NCI-H460 (cell line): ENCODE data around the gene USP28. TPM values are rescaled to one million over a fixed set of nuclear protein-coding genes. Genes with fewer than 3 reads are reported as not detected.
"Not testable (repeated sequence)": the region's sequence is repeated elsewhere in the genome, so short reads cannot be mapped to it uniquely, and the experiment has no call there.

Source experiments
- DNase-seq: peaks from one replicate; pipeline ENCODE4 v3.0.0-alpha.2; 2016; ENCODE audit warnings: low read depth; ENCODE audit errors: extremely low read depth
- total RNA-seq: library from RNA; depleted of rRNA; stranded (reverse); fragments of >200 nt; shearing (Covaris generic); gene quantifications from 2 replicates; pipeline ENCODE4 v1.2.3, GENCODE V29; 2014

The USP28 gene
- total RNA-seq, 1 experiment from 2014 or later, result 33.4 TPM

- no peak for DNase-seq
Measured at GRCh38 chr11:113841691-113842090, 33.7 kb downstream of the USP28 start.

GRCh38 chr11:113840932-113841664 lies 34.3 kb downstream of the USP28 start:
- no peak for DNase-seq

DNA sequence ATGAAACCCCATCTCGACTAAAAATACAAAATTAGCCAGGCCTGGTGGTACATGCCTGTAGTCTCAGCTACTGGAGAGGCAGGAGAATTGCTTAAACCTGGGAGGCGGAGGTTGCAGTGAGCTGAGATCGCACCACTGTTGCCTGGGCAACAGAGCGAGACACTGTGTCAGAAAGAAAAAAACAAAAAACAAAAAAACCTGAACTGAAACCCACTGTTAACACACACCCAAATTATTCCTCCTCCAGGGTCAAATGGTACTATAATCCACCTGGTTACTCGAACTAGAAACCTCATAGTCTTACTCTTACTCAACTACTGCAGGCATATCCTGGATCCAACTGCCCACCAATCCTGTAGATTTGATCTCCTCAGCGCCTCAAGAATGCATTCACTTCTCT lies 35.5 kb downstream of the USP28 start:
- DNase-seq, result no peak

DNA sequence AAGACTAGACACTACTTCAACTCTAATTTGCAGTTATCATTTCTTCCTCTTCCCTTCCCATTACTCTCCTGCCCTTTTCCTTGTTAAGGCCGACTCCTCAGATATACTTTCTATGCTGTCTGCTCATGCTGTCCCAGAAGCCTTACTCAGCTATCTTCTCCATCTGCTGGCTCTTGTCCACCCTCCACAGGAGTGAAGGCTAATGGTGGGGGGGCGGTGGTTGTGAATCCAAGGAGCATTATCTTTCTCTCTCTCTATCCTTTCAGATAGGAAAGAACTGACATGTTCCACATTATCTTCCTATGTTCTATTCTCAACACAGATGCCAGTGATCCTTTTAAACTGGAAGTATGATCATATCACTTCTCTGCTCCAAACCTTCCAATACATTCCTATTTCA lies 37.4 kb downstream of the USP28 start:
- no peak for DNase-seq

DNA sequence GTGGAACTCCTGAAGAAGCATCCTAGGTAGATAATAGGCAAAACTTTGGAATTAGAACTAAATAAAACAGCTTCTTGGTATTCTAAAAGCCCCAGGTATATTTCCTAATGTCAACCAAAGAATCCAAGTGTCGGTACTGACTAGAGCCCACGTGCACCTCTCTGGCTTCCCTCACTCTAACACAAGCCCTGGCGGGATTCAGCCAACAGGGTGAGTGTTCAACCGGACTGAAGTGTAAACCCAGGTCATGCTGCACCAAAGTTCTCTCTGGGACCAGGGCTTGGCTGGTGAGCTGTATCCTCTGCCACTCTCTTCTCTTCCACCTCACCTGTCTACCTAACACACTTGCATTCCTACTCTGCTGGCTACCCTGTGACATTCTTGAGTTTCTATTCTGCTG lies 40.1 kb downstream of the USP28 start:
- DNase-seq, result no peak

DNA sequence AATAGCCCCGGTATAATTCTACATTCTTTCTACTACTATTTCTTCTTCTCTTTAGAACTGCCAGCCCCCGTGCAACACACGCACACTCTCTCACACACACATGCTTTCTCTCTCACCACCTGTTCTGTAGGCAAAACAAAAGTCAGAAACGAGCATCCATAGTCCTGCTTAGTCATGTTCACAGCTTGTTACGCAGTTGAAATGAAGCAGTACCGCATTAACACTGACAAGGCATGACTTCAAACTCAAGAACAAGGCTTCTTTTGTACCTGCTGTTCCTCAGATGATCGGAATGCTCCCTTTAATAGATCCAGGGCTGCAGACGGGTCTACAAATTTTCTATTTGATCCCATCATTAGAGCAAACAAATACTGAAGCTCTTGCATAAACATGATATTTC lies 42.2 kb downstream of the USP28 start:
- no peak for DNase-seq

DNA sequence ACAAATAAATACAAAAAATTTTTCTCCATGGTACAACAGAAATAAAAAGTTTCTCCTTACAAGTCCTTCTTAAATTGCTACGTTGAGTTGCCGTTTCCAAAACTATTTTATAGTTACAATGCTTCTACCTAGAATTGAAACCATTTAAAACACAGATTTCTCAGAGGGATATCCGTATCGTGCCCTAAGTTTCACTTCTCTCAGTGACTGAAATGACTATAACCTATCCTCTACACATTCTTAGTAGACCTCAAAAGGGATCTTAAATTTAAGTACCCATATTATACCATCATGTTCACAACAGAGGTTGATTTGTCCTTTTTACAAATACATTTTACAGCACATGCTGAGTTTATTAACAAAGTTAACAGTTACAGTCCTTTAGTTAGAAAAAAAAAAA lies 44.1 kb downstream of the USP28 start:
- no peak for DNase-seq

DNA sequence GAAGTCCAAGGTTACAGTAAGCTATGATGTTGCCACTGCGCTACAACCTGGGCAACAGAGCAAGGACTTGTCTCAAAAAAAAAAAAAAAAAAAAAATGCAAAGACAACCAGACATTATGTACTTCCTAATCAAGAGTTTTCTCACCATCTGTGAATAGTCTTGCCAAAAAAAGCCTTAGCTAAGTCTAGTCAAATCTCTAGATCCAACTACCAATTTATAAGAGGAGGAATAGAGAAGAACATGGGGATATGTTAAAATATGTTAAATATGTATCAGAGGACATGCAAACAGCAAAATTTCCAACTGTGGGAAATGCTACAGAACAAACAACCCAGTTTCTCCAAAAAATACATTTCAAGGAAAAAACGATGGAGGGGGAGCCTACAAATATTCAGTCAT lies 45.6 kb downstream of the USP28 start:
- no peak for DNase-seq

- DNase-seq, result no peak
Measured at GRCh38 chr11:113828191-113828590, 47.2 kb downstream of the USP28 start.

DNA sequence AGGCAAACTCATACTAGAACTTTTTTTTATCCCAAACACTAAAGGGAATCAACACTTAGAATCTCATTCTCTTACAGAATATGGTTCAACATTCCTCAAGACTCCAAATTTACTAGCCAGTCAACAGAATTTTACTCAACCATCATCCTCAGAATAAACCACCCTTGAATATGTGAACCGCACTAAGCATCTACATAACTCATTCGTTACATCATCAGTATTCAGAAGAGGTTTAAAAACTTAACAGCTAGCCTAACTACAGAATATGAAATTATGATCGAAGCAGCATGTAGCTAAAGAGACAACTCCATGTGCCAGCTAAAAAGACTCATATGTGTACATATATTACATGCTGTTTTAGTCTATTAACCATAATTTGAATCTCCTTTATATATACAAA lies 47.9 kb downstream of the USP28 start:
- no peak for DNase-seq

GRCh38 chr11:113818426-113818825 lies 56.9 kb downstream of the USP28 start:
- no peak for DNase-seq

DNA sequence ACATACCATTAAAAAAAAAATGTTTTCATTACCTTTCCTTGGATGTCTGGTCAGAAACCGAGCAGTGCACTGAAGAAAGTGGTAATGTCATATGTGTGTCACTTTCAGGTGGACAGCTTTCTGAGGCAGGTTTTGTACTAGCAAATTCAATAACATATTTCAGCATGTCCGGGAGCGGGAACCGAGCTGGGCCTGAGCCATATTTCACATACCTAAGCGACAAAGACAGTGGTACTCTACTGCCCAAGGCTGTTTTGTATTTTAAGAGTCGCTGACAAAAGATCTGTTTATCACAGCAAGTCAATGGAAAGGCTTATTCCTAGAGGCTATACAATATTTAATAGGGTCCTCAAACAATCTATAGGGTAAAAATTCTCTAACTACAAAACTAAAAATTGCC lies 57.7 kb downstream of the USP28 start:
- DNase-seq, result no peak

DNA sequence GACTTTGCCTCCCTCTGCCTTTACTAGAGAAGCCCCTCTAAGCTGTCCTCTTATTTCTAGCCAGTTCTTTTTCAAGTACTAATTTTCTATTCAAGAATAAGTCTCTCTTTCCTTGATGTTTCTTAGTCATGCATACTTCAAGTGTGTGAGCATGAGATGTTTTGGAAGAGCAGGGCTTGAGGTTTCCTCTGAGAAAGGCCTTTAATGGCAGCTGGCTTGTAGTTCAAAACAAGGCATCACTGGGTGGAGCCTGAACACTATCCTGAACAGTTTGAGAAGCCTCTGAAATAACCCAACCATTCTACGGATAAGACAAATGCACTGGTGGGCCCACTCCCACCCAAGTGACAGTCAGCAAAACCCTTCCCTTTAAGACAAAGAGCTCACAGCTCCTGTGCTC lies 58.2 kb downstream of the USP28 start:
- DNase-seq, result no peak

- DNase-seq, result no peak
Measured at GRCh38 chr11:113814181-113814580, 61.2 kb downstream of the USP28 start.

DNA sequence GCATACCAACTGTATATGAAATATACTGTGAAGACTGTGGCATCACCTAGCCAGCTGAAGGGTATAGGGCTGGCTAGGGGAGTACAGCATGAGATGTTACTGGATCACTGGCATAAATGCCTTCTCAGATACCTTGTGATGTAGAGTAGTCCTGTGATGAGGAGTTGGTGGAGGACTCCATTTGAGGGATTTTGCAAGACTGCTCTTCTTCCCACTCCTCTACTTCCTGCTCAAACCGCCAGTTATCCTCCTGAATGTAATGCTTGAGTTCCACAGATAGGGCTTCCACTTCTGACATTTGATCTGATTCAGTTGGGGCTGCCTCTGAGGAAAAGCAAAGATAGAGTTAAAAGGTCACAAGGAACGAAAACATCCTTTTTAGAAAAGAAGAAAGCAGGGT lies 66.4 kb downstream of the USP28 start:
- no peak for DNase-seq

GRCh38 chr11:113806406-113806805 lies 69.0 kb downstream of the USP28 start:
- peak; percentile 19 for DNase-seq

- DNase-seq, result no peak
Measured at GRCh38 chr11:113805640-113806039, 69.7 kb downstream of the USP28 start.

DNA sequence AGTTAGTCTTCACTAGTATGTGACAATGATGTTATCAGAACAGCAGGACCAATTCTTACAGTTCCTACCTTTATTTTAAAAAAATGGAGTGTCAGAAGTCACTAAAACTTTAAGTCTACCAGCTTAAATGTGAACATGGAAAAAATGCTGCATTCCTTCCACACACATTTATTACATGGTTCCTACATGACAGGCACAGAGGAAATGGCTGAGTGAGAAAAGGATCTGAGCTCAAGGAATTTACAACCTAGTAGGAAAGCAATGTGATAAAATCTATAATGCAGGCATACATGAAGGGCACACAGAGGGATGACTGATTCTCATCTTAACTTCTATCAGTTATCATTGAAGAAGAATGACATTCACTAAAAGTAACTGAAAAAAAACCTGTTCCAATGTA lies 72.8 kb downstream of the USP28 start:
- DNase-seq, result no peak

GRCh38 chr11:113796663-113797259 lies 78.6 kb downstream of the USP28 start:
- DNase-seq, result peak; percentile 21

DNA sequence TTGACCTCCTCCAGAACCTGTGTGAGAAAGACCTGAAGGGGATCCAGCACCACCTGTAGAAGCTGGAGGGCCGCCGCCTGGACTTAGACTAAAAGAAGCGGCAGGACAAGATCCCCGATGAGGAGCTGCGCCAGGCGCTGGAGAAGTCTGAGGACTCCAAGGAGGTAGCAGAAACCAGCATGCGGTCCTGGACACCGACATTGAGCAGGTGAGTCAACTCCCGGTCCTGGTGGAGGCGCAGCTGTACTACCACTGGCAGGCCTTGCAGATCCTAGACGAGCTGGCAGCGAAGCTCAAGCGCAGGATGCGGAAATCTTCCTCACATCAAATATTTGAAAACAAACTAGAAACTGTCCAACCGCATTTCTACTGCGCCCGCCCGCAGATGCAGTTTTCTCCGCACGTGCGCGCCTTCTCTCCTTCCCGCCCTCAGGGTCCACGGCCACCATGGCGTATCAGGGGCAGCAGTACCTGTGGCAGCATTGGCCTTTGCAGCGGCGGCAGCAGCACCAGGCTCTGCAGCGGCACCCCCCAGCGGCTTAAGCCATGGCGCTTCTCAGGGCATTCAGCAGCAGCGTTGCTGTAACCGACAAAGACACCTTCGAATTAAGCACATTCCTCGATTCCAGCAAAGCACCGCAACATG lies 85.6 kb downstream of the USP28 start:
- DNase-seq, result no peak

DNA sequence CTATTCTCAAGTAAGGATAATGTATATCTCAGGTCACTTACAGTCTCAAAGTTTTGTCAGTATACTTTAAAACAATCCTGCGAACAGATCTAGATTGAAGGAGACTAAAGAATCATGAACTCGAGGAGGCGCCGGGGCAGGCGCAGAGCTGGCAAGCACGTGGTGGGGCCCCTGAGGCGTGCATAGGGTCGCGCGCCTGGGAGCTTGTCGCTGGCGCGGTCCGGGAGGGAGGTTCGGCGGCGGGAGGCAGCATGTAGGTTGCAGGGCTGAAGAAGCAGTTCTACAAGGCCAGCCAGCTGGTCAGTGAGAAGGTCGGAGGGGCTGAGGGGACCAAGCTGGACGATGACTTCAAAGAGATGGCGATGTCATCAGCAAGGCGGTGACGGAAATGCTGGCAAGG lies 86.4 kb downstream of the USP28 start:
- DNase-seq, result not testable (repeated sequence)

DNA sequence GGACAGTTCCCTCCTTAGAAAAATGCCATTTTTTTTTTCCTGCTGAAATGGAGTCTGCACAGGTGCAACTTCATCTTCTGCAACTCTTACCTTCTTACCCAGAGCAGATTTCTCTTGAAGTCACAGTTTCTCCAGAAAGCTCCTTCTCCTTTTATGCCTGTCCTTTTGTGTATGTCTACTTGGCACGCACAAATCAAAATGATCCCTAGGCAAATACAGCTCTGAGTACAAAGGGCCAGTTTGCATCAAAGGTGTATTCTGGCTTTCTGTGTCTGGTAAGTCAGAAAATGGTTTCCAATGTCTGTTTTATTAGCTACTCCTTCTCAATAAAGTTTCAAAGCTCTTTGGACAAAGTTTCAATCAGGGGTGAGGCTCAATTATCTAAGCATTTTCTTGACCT lies 93.2 kb downstream of the USP28 start:
- DNase-seq, result no peak
